Measurements from ENCODE around the gene DNAH14. TPM values are rescaled to one million over a fixed set of nuclear protein-coding genes. Genes with fewer than 3 reads are reported as not detected.
"Not testable (repeated sequence)": the region's sequence is repeated elsewhere in the genome, so short reads cannot be mapped to it uniquely, and the experiment has no call there.

DNAH14 gene
- total RNA-seq, 1 donor from 2014 or later: 84.7 TPM

DNA sequence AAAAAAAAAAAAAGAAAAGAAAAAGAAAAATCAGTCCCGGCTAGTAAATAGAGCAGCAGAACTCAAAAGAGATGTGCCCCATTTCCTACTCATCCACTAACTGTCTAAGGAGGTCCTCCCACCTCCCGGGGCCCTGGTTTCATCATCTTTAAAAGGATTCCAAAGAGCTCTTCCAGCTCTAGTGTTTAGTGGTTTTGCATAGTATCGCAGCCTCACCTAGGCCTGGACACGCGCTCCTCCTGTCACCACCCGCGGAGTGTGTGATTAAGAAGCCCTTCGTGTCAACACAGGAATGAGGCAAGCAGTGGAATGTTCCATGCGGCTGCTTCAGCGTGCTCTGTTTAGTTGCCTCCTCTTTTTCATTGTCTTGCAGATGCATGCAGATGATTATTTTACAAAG lies 449.4 kb downstream of the DNAH14 start:
- TF ChIP-seq, protein P1, sequence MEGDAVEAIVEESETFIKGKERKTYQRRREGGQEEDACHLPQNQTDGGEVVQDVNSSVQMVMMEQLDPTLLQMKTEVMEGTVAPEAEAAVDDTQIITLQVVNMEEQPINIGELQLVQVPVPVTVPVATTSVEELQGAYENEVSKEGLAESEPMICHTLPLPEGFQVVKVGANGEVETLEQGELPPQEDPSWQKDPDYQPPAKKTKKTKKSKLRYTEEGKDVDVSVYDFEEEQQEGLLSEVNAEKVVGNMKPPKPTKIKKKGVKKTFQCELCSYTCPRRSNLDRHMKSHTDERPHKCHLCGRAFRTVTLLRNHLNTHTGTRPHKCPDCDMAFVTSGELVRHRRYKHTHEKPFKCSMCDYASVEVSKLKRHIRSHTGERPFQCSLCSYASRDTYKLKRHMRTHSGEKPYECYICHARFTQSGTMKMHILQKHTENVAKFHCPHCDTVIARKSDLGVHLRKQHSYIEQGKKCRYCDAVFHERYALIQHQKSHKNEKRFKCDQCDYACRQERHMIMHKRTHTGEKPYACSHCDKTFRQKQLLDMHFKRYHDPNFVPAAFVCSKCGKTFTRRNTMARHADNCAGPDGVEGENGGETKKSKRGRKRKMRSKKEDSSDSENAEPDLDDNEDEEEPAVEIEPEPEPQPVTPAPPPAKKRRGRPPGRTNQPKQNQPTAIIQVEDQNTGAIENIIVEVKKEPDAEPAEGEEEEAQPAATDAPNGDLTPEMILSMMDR (IDR thresholded peaks at IDR 0.05; ENCODE audit: unreplicated experiment): no peak
- Mint-ChIP-seq H3K36me3 (peaks cover 12% of the 10 kb centered on the region), H3K4me3 (no peak overlapping the region), H3K4me1 (peaks cover 4% of the 10 kb centered on the region), H3K27ac (no peak overlapping the region), H3K27me3 (ENCODE audit: low read depth) (no peaks in the 10 kb centered on the region), H3K9me3 (no peaks in the 10 kb centered on the region)
- DNase-seq (ENCODE audit: low spot score in 2 of 2, unreplicated experiment in 2 of 2): no peak

DNA sequence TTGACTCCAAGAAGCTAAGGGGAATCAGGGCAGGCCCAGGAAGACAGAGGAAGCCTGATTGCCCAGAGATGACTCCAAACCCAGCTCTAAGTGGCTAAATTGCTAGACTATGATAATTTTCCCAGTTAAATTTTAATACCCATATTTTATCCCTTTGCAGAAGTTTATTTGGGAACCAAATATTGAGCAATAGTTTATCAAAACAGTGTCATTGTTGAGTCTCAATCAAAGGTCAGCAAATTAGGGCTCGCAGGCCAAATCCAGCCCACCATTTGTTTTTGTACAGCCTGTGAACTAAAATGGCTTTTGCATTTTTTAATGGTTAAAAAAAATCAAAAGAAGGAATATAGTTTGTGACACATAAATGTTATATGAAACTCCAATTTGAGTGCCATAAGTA lies 451.2 kb downstream of the DNAH14 start:
- no peak for DNase-seq (ENCODE audit: low spot score in 2 of 2, unreplicated experiment in 2 of 2)
- TF ChIP-seq, protein P1 (IDR thresholded peaks at IDR 0.05; ENCODE audit: unreplicated experiment): no peak
- Mint-ChIP-seq H3K27ac (no peak overlapping the region), H3K27me3 (ENCODE audit: low read depth) (no peaks in the 10 kb centered on the region), H3K36me3 (peaks cover 12% of the 10 kb centered on the region), H3K4me3 (no peak overlapping the region), H3K4me1 (peaks cover 4% of the 10 kb centered on the region), H3K9me3 (no peaks in the 10 kb centered on the region)

DNA sequence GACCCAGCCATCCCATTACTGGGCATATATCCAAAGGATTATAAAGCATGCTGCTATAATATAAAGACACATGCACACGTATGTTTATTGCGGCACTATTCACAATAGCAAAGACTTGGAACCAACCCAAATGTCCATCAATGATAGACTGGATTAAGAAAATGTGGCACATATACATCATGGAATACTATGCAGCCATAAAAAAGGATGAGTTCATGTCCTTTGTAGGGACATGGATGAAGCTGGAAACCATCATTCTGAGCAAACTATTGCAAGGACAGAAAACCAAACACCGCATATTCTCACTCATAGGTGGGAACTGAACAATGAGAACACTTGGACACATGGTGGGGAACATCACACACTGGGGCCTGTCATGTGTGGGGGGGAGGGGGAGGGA lies 457.4 kb downstream of the DNAH14 start:
- not testable (repeated sequence) for DNase-seq (ENCODE audit: low spot score in 2 of 2, unreplicated experiment in 2 of 2); H3K4me3 Mint-ChIP-seq; H3K9me3 Mint-ChIP-seq; H3K27ac Mint-ChIP-seq; H3K4me1 Mint-ChIP-seq; H3K27me3 Mint-ChIP-seq (ENCODE audit: low read depth)
- peaks cover 10% of the 10 kb centered on the region for H3K36me3 Mint-ChIP-seq

DNA sequence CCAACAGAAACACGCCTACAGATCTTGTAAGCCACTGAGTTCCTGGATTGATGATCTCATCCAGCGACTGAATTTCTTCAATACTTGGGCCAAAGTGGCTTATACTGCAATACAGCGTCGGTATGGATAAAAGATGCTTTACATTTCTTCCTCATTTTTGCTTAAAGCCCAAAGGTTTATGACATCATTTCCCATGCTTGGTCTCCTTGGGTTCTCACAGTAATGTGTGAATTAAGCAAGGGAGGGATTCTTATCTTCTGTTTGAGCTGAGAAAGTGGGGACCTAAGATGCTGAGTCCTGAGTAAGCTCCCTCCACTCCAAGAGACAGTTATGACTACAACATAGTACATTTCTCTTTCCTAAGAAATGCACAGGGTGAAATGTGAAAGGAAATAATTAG lies 458.9 kb downstream of the DNAH14 start:
- peaks cover 4% of the 10 kb centered on the region for H3K36me3 Mint-ChIP-seq
- H3K27ac Mint-ChIP-seq: no peak overlapping the region
- H3K4me3 Mint-ChIP-seq: no peak overlapping the region
- TF ChIP-seq, protein P1 (IDR thresholded peaks at IDR 0.05; ENCODE audit: unreplicated experiment): no peak
- no peaks in the 10 kb centered on the region for H3K27me3 Mint-ChIP-seq (ENCODE audit: low read depth)
- no peak for DNase-seq (ENCODE audit: low spot score in 2 of 2, unreplicated experiment in 2 of 2)
- no peaks in the 10 kb centered on the region for H3K4me1 Mint-ChIP-seq
- H3K9me3 Mint-ChIP-seq: no peaks in the 10 kb centered on the region

DNA sequence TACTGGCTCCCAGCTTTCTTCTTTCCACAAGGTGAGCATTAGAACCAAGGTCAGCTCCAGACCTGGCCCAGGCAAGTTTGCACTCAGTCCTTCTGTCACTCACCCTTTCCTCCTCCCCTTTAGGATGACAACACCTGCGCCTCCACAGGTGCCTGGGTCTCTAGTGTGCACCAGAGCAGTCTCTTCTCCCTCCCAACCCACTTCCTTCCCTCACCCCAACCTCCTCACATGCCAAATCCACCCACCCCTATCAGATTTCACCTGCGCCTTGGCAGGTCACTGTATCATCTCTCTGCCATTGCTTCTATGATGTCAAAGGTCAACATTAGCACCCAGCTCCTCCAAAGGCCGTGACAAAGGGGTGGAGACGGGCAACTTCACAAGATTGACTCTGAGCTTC lies 460.4 kb downstream of the DNAH14 start:
- Mint-ChIP-seq H3K27ac (no peak overlapping the region), H3K4me3 (no peak overlapping the region), H3K36me3 (peaks cover 13% of the 10 kb centered on the region), H3K9me3 (no peaks in the 10 kb centered on the region), H3K27me3 (ENCODE audit: low read depth) (no peaks in the 10 kb centered on the region), H3K4me1 (no peaks in the 10 kb centered on the region)
- TF ChIP-seq, protein P1 (IDR thresholded peaks at IDR 0.05; ENCODE audit: unreplicated experiment): no peak
- DNase-seq (ENCODE audit: low spot score in 2 of 2, unreplicated experiment in 2 of 2): no peak

DNA sequence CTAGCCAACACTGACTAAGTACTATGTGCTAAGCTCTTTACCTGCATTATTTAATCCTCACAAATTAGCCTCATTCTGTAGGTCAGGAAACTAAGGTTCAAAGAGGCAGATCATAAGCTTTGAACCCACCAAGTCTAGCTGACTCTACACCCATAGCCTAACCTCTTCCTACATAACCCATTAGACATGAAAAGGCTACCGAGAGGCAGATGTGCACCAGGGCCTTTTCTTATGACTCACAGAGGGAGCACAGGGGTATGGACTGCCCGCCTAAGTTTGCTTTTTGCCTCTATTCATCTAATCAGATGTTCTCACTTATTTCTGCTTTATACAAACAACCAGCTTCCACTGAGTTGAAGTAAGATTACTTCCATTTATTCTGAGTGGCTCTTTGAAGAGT lies 466.9 kb downstream of the DNAH14 start:
- Mint-ChIP-seq H3K27me3 (ENCODE audit: low read depth) (no peaks in the 10 kb centered on the region), H3K4me1 (no peaks in the 10 kb centered on the region), H3K9me3 (no peaks in the 10 kb centered on the region), H3K4me3 (no peak overlapping the region), H3K27ac (no peak overlapping the region), H3K36me3 (peaks cover 49% of the 10 kb centered on the region)
- DNase-seq (ENCODE audit: low spot score in 2 of 2, unreplicated experiment in 2 of 2): no peak
- TF ChIP-seq, protein P1 (IDR thresholded peaks at IDR 0.05; ENCODE audit: unreplicated experiment): no peak

All from mesothelial cell of epicardium (in vitro differentiated cells).